GM21515 (cell line): Measurements from ENCODE around the gene NMRAL1.

Experiments
- ATAC-seq: cut with Tn5 transposase; IDR thresholded peaks from one replicate; pipeline ENCODE4 v1.9.1; 2021; ENCODE audit not compliant: unreplicated experiment

The NMRAL1 gene

GRCh38 chr16:4505356-4506147 lies 31.1 kb upstream of the NMRAL1 start:
- peak; percentile 78 for ATAC-seq

GRCh38 chr16:4501071-4501478 lies 26.6 kb upstream of the NMRAL1 start:
- ATAC-seq = no peak

DNA sequence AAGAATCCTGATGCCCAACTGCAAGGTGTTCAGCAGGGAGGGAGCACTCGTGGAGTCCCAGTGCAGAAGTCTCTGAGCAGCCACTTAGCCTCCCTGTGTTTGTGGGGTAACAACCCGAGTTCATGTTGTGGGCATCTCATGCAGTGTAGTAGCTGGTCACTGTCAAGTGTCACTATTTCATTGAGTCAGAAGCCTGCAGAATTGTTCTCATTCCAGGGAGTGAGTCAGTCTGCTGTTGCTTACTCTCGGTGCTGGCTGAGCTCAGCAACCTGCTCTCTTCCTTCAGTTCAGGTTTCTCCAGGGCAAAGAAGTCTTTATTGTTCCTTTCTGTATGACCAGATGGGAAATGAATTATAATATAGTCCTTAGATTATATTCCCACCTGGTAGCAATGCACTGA lies 25.8 kb upstream of the NMRAL1 start:
- ATAC-seq = no peak

DNA sequence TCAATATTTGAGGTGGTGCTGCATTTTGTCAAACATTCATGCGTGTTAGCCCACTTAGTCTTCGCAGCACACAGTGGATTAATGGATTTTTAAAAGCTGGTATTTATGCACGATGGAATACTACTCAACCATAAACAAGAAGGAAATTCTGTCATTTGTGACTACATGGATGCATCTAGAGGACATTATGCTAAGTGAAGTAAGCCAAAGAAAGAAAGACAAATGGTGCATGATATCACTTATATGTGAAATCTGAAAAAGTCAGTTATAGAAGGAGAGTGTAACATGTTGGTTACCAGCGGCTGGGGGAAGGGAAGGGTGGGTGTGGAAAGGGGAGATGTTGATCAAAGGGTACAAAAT lies 24.8 kb upstream of the NMRAL1 start:
- no peak for ATAC-seq

- ATAC-seq = no peak
Measured at GRCh38 chr16:4498546-4499195, 24.2 kb upstream of the NMRAL1 start.

- no peak for ATAC-seq
Measured at GRCh38 chr16:4496305-4496704, 21.9 kb upstream of the NMRAL1 start.

- ATAC-seq = no peak
Measured at GRCh38 chr16:4495766-4496165, 21.3 kb upstream of the NMRAL1 start.

- ATAC-seq = no peak
Measured at GRCh38 chr16:4494746-4495490, 20.5 kb upstream of the NMRAL1 start.

- no peak for ATAC-seq
Measured at GRCh38 chr16:4491898-4492297, 17.5 kb upstream of the NMRAL1 start.

DNA sequence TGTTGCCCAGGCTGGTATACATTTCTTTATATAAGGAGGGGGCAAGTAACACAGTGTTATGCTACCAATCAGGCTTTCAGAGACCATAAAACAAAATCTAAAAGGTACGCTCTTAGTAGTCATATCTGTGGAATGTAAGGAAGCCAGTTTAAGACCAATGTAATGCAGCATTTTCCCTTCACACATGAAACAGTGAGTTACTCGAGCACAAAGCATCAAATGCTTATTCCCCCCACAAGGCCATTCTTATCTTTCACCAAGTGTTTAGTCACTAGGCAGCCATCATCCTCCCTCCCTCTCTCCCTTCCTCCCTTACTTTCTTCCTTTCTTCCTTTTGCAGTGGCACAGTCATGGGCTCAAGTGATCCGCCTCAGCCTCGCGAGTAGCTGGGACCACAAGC lies 14.6 kb upstream of the NMRAL1 start:
- ATAC-seq = no peak

GRCh38 chr16:4488499-4488967 lies 14.1 kb upstream of the NMRAL1 start:
- no peak for ATAC-seq

- no peak for ATAC-seq
Measured at GRCh38 chr16:4487955-4488498, 13.6 kb upstream of the NMRAL1 start.

GRCh38 chr16:4486126-4486893 lies 11.9 kb upstream of the NMRAL1 start:
- ATAC-seq = no peak

DNA sequence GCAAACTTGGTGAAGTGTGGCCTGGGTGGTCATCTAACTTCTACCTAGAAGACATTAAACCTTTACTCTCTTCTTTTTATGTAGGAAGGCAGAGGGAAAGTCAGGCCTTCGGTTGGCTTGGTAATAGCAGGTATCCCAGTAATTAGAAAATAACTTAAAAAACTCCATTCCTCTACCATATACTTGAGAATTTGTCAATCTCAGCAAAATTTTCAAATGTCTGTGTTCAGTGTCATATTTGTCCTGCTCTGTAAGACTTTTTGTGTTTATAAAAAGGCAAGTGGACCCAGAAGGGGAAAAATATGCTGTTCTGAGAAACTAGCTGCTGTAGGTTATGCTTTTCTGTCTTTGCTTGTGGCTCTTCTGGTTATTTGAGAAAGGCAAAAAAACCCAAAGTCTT lies 7.5 kb upstream of the NMRAL1 start:
- no peak for ATAC-seq

DNA sequence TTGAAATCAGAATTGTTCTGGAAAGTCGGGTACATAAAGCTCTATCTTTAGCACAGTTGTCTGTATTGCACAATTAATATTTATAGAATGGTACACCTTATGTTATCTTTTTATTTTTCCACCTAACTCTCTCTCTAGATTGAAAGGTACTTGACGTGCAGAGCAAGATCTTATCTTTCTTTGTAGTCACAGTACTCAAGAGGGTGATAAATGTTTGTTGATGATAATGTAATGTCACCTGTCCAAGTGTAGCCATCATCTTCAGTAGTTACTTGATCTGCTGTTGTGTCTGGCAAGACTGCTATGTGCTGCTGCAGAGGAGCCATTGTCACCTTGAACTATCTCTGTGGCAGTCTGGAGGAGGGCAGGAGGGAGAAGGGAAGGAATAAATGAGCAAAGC lies 7.1 kb upstream of the NMRAL1 start:
- ATAC-seq = no peak

DNA sequence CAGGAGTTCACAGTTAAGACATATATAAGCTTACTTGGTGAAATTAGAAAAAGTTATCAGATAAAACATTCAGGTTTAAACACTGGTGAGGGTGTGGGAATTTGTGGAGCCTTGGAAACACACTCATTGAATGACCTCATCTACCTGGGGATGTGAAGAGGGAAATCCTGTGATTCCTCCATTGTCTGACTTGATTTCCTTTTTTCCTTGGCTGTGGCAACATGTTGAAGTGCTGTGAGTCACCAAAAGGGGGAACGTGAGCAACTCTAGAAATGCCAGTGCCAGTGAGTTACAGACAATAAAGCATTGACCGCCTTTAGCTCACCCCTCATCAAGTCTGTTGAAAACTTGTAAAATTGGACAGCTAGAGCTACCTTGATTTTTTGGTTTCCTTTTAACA lies 3.5 kb upstream of the NMRAL1 start:
- no peak for ATAC-seq

GRCh38 chr16:4475880-4476788 lies 1.7 kb upstream of the NMRAL1 start, which contains the start of gene HMOX2:
TSS of gene HMOX2 (plus strand) at chr16:4476398. CDS start at chr16:4505525, 29,127 bp downstream.
- ATAC-seq = peak; percentile 75

DNA sequence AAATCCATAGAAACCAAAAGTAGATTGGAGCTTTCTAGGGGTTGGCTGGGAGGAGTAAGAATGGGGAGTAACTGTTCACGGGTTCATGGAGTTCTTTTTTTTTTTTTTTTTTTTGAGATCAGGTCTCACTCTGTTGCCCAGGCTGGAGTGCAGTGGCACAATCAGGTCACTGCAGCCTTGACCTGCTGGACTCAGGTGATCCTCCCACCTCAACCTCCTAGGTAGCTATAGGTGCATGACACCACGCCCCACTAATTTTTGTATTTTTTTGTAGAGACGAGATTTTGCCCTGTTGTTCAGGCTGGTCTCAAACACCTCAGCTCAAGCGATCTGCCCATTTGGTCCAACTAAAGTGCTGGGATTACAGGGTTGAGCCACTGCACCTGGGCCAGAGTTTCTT lies 1.5 kb downstream of the NMRAL1 start:
- no peak for ATAC-seq

GRCh38 chr16:4471869-4472268 lies 2.6 kb downstream of the NMRAL1 start:
- ATAC-seq = no peak

DNA sequence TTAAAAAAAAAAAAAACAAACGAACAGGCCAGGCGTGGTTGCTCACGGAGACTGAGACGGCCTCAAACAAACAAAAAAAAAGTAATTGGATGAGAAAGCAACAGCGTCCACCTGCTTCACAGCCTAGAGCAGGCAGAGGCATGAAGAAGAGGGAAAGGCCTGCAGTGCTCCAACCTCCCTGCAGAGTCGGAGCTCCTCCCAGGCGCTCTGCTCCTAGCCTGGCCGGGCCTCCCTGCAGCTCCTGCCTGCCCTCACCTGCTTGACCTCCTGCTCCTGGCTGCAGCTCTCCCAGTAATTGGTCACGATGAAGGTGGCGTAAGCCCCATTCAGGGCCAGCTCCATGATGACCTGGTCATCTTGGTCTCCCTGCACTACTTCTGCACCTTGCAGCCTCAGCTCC lies 5.5 kb downstream of the NMRAL1 start:
- ATAC-seq = no peak
